H1 (cell line): ENCODE results near the gene HLA-A. TPM values are rescaled to one million over a fixed set of nuclear protein-coding genes. Genes with fewer than 3 reads are reported as not detected.

Experiments used
- CBX5 ChIP-seq: fragments of 300-800, 300-1000 bp; sonication (generic); IDR thresholded peaks from 2 replicates; pipeline ENCODE4 v1.7.1; 2016; ENCODE audit warnings: antibody characterized with exemption, low read length, low read depth
- POLR2AphosphoS5 ChIP-seq: IDR thresholded peaks from 2 replicates; pipeline ENCODE4 v1.6.1; 2011; ENCODE audit warnings: low read depth, low read length
- POU5F1 ChIP-seq: IDR thresholded peaks from 2 replicates; pipeline ENCODE4 v1.6.1; 2011; ENCODE audit warnings: low read depth, mild to moderate bottlenecking, low read length, moderate library complexity
- TAF7 ChIP-seq: optimal IDR thresholded peaks from 2 replicates; pipeline ENCODE3; 2011; ENCODE audit warnings: low read depth, mild to moderate bottlenecking, inconsistent platforms, low read length, moderate library complexity, borderline replicate concordance
- polyA plus RNA-seq, 7 experiments: library from polyadenylated mRNA; depleted of rRNA in 3 of 7; stranded (reverse) in 5 of 7; unstranded in 2 of 7; fragments of >200 nt in 5 of 7; fragments of 200-250 nt in 2 of 7; gene quantifications; 1 replicate in 5 of 7; 2 replicates in 1 of 7; 4 replicates in 1 of 7; pipeline versions ENCODE4 v1.2.1 to v1.2.3, GENCODE V29; 2011 to 2013; ENCODE audit warnings: missing spikeins in 2 of 7, mixed read lengths in 2 of 7
- total RNA-seq: library from RNA; stranded (reverse); fragmentation: NEBNext Ultra II Directional; extraction: Animal tissue kit (Norgen Biotek cat#: 25700); gene quantifications from 2 replicates; pipeline ENCODE4 v1.2.1, GENCODE V29; 2021

The HLA-A gene
- total and polyA plus RNA-seq, 2 of the 8 experiments (the other 6 are each of a cell fraction or from before 2014, with no cell fraction given), result 221 to 474 TPM

- TF ChIP-seq POLR2AphosphoS5, result no peak
- no peak for TF ChIP-seq CBX5
- TF ChIP-seq POU5F1, result no peak
- no peak for TF ChIP-seq TAF7
- TF ChIP-seq, all 59 proteins: peak for 0
Measured at GRCh38 chr6:29941471-29941870, 861 bp upstream of the HLA-A start (continued).
